AML-193 (cell line): ENCODE results near the gene FAM72C.
"Not testable (repeated sequence)": the region's sequence is repeated elsewhere in the genome, so short reads cannot be mapped to it uniquely, and the experiment has no call there.

Experiments used
- DNase-seq, 2 experiments: peaks; one replicate each; lab custom pipeline; 2025; lab: John Stamatoyannopoulos, UW

FAM72C gene

GRCh38 chr1:143971924-143972700, at the start of gene FAM72C:
TSS of gene FAM72C (minus strand) at chr1:143971986. CDS start at chr1:143971141, 845 bp downstream.
- not testable (repeated sequence) for DNase-seq

GRCh38 chr1:144020001-144020738, 48.4 kb upstream of the FAM72C start:
- not testable (repeated sequence) for DNase-seq

GRCh38 chr1:144019101-144019500, 47.3 kb upstream of the FAM72C start:
- not testable (repeated sequence) for DNase-seq

- DNase-seq = not testable (repeated sequence)
Observed at GRCh38 chr1:144015180-144015966, 43.6 kb upstream of the FAM72C start.

- DNase-seq = not testable (repeated sequence)
Observed at GRCh38 chr1:144014528-144014927, 42.7 kb upstream of the FAM72C start.

- DNase-seq = not testable (repeated sequence)
Observed at GRCh38 chr1:144014121-144014520, 42.3 kb upstream of the FAM72C start.

- not testable (repeated sequence) for DNase-seq
Observed at GRCh38 chr1:144012168-144012733, 40.5 kb upstream of the FAM72C start.

GRCh38 chr1:144009410-144009809, 37.6 kb upstream of the FAM72C start:
- DNase-seq = not testable (repeated sequence)

GRCh38 chr1:144004259-144004658, 32.5 kb upstream of the FAM72C start:
- DNase-seq = not testable (repeated sequence)

GRCh38 chr1:144003306-144004029, 31.7 kb upstream of the FAM72C start:
- DNase-seq = not testable (repeated sequence)

- DNase-seq = not testable (repeated sequence)
Observed at GRCh38 chr1:144002141-144002881, 30.5 kb upstream of the FAM72C start.

GRCh38 chr1:144001077-144001476, 29.3 kb upstream of the FAM72C start:
- DNase-seq = not testable (repeated sequence)

GRCh38 chr1:143996020-143996419, 24.2 kb upstream of the FAM72C start:
- not testable (repeated sequence) for DNase-seq

GRCh38 chr1:143993301-143993907, 21.6 kb upstream of the FAM72C start:
- not testable (repeated sequence) for DNase-seq

- DNase-seq = not testable (repeated sequence)
Observed at GRCh38 chr1:143990699-143991098, 18.9 kb upstream of the FAM72C start.

GRCh38 chr1:143989719-143990118, 17.9 kb upstream of the FAM72C start:
- not testable (repeated sequence) for DNase-seq

GRCh38 chr1:143989427-143989712, 17.6 kb upstream of the FAM72C start:
- DNase-seq = not testable (repeated sequence)

GRCh38 chr1:143988602-143989426, 17.0 kb upstream of the FAM72C start:
- DNase-seq = not testable (repeated sequence)

- DNase-seq = not testable (repeated sequence)
Observed at GRCh38 chr1:143987868-143988267, 16.1 kb upstream of the FAM72C start.
